Panc1 (cell line): ENCODE measurements around the gene CPNE7.

ENCODE experiments used
- CTCF ChIP-seq: fragments of 450-650 bp; IDR thresholded peaks from 2 replicates; pipeline ENCODE4 v1.5.1; 2017; ENCODE audit warnings: mild to moderate bottlenecking
- POLR2AphosphoS5 ChIP-seq: IDR thresholded peaks from 2 replicates; pipeline ENCODE4 v1.6.1; 2012; ENCODE audit warnings: mild to moderate bottlenecking, low read depth, low read length, moderate library complexity
- REST ChIP-seq, 2 experiments: IDR thresholded peaks; 2 replicates each; pipeline ENCODE4 v1.6.1; 2011 to 2012; ENCODE audit warnings: low read depth in 2 of 2, control low read depth in 1 of 2, low read length in 1 of 2, mild to moderate bottlenecking in 1 of 2, moderate library complexity in 1 of 2; ENCODE audit not compliant: insufficient read depth in 1 of 2
- SIN3A ChIP-seq: IDR thresholded peaks from 2 replicates; pipeline ENCODE4 v1.6.1; 2012; ENCODE audit warnings: low read depth, mild to moderate bottlenecking, low read length, moderate library complexity, borderline replicate concordance; ENCODE audit not compliant: insufficient read depth

- no peak for TF ChIP-seq CTCF
- TF ChIP-seq REST (IDR thresholded peaks at IDR 0.05; ENCODE audit: insufficient read depth in 1 of 2, low read depth in 2 of 2, low read length in 1 of 2) = no peak
- no peak for TF ChIP-seq POLR2AphosphoS5
- TF ChIP-seq SIN3A = no peak
Measured at GRCh38 chr16:89645122-89645521, 69.6 kb downstream of the CPNE7 start.
